ENCODE measurements around the gene ARFGEF3.

DNA sequence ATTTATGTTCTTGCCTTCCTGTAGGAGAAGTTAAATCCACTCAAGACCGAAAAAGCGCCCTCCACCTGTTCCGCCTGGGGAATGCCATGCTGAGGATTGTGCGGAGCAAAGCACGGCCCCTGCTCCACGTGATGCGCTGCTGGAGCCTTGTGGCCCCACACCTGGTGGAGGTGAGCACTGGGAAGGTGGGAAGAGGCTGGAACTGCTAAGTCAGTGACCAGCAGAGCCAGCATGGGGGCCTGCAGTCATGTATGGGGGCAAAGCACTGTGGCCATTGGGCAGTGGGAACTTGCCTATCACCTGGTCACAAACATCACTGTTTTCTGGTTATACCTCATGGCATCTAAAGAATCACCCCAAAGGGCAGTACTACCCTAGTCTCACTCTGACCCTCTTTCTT, 135.0 kb downstream of the ARFGEF3 start:
- TF ChIP-seq POLR2A (IDR thresholded peaks at IDR 0.05), result no peak
- TF ChIP-seq, protein P1, sequence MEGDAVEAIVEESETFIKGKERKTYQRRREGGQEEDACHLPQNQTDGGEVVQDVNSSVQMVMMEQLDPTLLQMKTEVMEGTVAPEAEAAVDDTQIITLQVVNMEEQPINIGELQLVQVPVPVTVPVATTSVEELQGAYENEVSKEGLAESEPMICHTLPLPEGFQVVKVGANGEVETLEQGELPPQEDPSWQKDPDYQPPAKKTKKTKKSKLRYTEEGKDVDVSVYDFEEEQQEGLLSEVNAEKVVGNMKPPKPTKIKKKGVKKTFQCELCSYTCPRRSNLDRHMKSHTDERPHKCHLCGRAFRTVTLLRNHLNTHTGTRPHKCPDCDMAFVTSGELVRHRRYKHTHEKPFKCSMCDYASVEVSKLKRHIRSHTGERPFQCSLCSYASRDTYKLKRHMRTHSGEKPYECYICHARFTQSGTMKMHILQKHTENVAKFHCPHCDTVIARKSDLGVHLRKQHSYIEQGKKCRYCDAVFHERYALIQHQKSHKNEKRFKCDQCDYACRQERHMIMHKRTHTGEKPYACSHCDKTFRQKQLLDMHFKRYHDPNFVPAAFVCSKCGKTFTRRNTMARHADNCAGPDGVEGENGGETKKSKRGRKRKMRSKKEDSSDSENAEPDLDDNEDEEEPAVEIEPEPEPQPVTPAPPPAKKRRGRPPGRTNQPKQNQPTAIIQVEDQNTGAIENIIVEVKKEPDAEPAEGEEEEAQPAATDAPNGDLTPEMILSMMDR (IDR thresholded peaks at IDR 0.05), result no peak

Data from heart left ventricle (tissue), 13 donors.